ENCODE measurements around the gene CHD5.

DNA sequence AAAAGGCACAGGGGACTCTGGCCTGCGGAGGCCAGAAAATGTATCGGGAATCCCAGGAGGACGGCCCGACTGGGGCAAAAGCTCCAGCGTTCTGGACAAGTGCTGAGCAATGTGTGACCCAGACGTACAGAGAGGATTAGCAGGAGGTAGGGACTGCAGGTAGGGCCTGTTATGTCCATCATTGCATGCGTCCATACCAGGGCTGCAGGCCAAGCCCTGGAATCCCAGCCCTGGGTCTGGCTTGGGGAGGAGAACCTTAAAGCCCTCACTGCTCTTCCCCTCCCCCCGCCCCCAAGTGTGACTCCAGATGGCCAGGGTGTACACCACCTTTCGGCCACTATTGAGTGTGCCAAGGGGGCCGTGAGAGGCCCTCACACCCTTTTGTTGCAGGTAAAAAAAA is 27.8 kb upstream of the CHD5 start:
- TF ChIP-seq, protein P1, sequence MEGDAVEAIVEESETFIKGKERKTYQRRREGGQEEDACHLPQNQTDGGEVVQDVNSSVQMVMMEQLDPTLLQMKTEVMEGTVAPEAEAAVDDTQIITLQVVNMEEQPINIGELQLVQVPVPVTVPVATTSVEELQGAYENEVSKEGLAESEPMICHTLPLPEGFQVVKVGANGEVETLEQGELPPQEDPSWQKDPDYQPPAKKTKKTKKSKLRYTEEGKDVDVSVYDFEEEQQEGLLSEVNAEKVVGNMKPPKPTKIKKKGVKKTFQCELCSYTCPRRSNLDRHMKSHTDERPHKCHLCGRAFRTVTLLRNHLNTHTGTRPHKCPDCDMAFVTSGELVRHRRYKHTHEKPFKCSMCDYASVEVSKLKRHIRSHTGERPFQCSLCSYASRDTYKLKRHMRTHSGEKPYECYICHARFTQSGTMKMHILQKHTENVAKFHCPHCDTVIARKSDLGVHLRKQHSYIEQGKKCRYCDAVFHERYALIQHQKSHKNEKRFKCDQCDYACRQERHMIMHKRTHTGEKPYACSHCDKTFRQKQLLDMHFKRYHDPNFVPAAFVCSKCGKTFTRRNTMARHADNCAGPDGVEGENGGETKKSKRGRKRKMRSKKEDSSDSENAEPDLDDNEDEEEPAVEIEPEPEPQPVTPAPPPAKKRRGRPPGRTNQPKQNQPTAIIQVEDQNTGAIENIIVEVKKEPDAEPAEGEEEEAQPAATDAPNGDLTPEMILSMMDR (IDR thresholded peaks at IDR 0.05) = no peak
- no peak for TF ChIP-seq ATF1 (CRISPR knock-in tag; IDR thresholded peaks at IDR 0.05)
- no peak for TF ChIP-seq AR (CRISPR knock-in tag; IDR thresholded peaks at IDR 0.05)
- TF ChIP-seq ZNF232 (CRISPR knock-in tag; IDR thresholded peaks at IDR 0.05) = no peak
